PC-3 (cell line): ENCODE data around the gene HMCES. TPM values are rescaled to one million over a fixed set of nuclear protein-coding genes. Genes with fewer than 3 reads are reported as not detected.
"Not testable (repeated sequence)": the region's sequence is repeated elsewhere in the genome, so short reads cannot be mapped to it uniquely, and the experiment has no call there.

ENCODE experiments used
- ATAC-seq: fragments of 200-7000 bp; cut with Tn5 transposase; 2 replicates; pipeline ENCODE4 v1.9.1; 2020; ENCODE audit warnings: mild to moderate bottlenecking, moderate library complexity
- BruUV-seq: library from RNA; stranded (reverse); fragments of 400-500 nt; replicated peaks from 2 replicates; lab custom pipeline; 2021; lab: Mats Ljungman, UMichigan
- CTCF ChIA-PET: fragments of 300-600 bp; sonication (Branson Sonifier 250); formaldehyde crosslinking; loops from one replicate; lab custom pipeline; 2022; ENCODE audit warnings: antibody characterized with exemption; lab: Charles Lee
- POLR2A ChIA-PET: fragments of 300-600 bp; sonication (Branson Sonifier 250); formaldehyde crosslinking; loops from one replicate; lab custom pipeline; 2022; ENCODE audit warnings: antibody characterized with exemption; ENCODE audit not compliant: unreplicated experiment; lab: Charles Lee
- DNase-seq: peaks from one replicate; pipeline ENCODE4 v3.0.0-alpha.2; 2015
- H2AFZ ChIP-seq: fragments of 300-600 bp; sonication (generic); 2 replicates; pipeline ENCODE4 v1.6.0; 2016; ENCODE audit warnings: antibody characterized with exemption, low read length
- H3F3A ChIP-seq: fragments of 300-600 bp; sonication (generic); one replicate; pipeline ENCODE4 v1.6.0; 2017; ENCODE audit warnings: antibody characterized with exemption, low read length, control low read depth, mild to moderate bottlenecking; ENCODE audit not compliant: unreplicated experiment
- H3K27ac ChIP-seq: fragments of 300-600 bp; sonication (generic); 2 replicates; pipeline ENCODE4 v1.5.1; 2016; ENCODE audit warnings: mild to moderate bottlenecking, low read length
- H3K27me3 ChIP-seq: fragments of 300-600 bp; sonication (generic); 2 replicates; pipeline ENCODE4 v1.6.1; 2016; ENCODE audit warnings: low read length, mixed read lengths
- H3K36me3 ChIP-seq: fragments of 300-600 bp; sonication (generic); 2 replicates; pipeline ENCODE4 v1.6.1; 2016; ENCODE audit warnings: low read depth, mixed run types, low read length, mixed read lengths
- H3K4me1 ChIP-seq: fragments of 300-600 bp; sonication (generic); 2 replicates; pipeline ENCODE4 v1.5.1; 2016; ENCODE audit warnings: low read length; ENCODE audit not compliant: insufficient read depth
- H3K4me2 ChIP-seq: fragments of 300-600 bp; sonication (generic); 2 replicates; pipeline ENCODE4 v1.6.0; 2016; ENCODE audit warnings: low read length
- H3K4me3 ChIP-seq: fragments of 300-600 bp; sonication (generic); 2 replicates; pipeline ENCODE4 v1.5.1; 2016; ENCODE audit warnings: mild to moderate bottlenecking, low read length, mixed read lengths
- H3K79me2 ChIP-seq: fragments of 300-600 bp; sonication (generic); 2 replicates; pipeline ENCODE4 v1.6.1; 2017; ENCODE audit warnings: low read length, mixed read lengths
- H3K9ac ChIP-seq: fragments of 300-600 bp; sonication (generic); 2 replicates; pipeline ENCODE4 v1.6.0; 2016; ENCODE audit warnings: mild to moderate bottlenecking, low read length
- H3K9me2 ChIP-seq: fragments of 300-600 bp; sonication (generic); replicated peaks from 2 replicates; pipeline ENCODE4 v1.6.1; 2016; ENCODE audit warnings: mixed run types, low read length, mixed read lengths
- H3K9me3 ChIP-seq: fragments of 300-600 bp; sonication (generic); 2 replicates; pipeline ENCODE4 v1.6.1; 2016; ENCODE audit warnings: low read length, mixed read lengths
- H4K20me1 ChIP-seq: fragments of 300-600 bp; sonication (generic); 2 replicates; pipeline ENCODE4 v1.6.1; 2016; ENCODE audit warnings: low read length, mixed read lengths
- EZH2 ChIP-seq: fragments of 300-600 bp; sonication (generic); IDR thresholded peaks from one replicate; pipeline ENCODE4 v1.6.1; 2017; ENCODE audit warnings: antibody characterized with exemption, mild to moderate bottlenecking, low read length; ENCODE audit not compliant: unreplicated experiment
- EZH2phosphoT487 ChIP-seq: fragments of 300-600 bp; sonication (generic); IDR thresholded peaks from 2 replicates; pipeline ENCODE4 v1.6.1; 2018; ENCODE audit warnings: mild to moderate bottlenecking, antibody characterized with exemption, low read length, borderline replicate concordance
- intact Hi-C: fragments of 100-400 bp; cut with micrococcal nuclease; formaldehyde crosslinking; loops from 2 replicates; pipeline ENCODE4 v1.9.0; 2023
- total RNA-seq: library from RNA; depleted of rRNA; stranded (reverse); fragments of >200 nt; gene quantifications from 2 replicates; pipeline ENCODE4 v1.2.3, GENCODE V29; 2014
- TF ChIP-seq, protein P1 (sequence below): fragments of 300-600 bp; sonication (generic); conservative IDR thresholded peaks from 2 replicates; pipeline ENCODE4 v1.5.1; 2017; ENCODE audit warnings: antibody characterized with exemption, low read depth, mild to moderate bottlenecking, low read length

Gene HMCES
- total RNA-seq, 1 experiment from 2014 or later, result 28.8 TPM

DNA sequence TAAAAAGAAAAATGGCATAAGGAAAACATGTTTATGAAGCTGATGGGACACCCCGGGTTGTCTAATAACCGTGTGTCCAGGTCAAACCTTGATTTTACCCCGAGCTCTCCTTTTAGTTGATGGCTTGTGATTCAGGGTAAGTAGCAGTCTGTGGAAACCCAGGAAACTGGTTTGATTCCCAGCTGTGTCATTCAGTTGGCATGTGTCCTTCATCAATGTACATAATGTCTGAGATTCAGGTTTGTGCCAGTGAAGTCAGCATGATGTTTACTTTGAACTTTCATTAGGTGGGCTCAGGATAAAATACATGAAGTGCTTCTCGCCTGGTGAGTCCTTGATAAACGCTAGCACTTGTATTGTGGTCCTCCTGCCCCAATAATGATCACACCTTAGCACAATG is 33.5 kb upstream of the HMCES start:
- Histone ChIP-seq H3K9me3 (no peaks in the 10 kb centered on the region), H3K9ac (peak overlapping the region; percentile 62), H3K27ac (peak overlapping the region; percentile 91), H4K20me1 (no peaks in the 10 kb centered on the region), H3K36me3 (no peaks in the 10 kb centered on the region), H2AFZ (peak overlapping the region; percentile 15; the same call in 1 of the 2 replicates), H3K4me1 (peaks cover 28% of the 10 kb centered on the region), H3K4me3 (peak overlapping the region; percentile 36), H3K27me3 (no peaks in the 10 kb centered on the region), H3K4me2 (peak overlapping the region; percentile 80), H3K79me2 (peaks cover 21% of the 10 kb centered on the region), H3F3A (no peaks in the 10 kb centered on the region), H3K9me2 (no peaks in the 10 kb centered on the region)
- ChIA-PET CTCF (interaction anchor here (0.6 to 2.2 kb wide), 8 partner anchors 14 to 275 kb away, joined by 3 to 28 read pairs (median 7); no protein-coding TSS in a partner anchor), POLR2A (no interaction called here)
- intact Hi-C loops, result loop anchor here (1.0 to 5.0 kb wide), 6 partner anchors 14 to 274 kb away; partner anchors contain the start of genes CNBP and ISY1
- TF ChIP-seq, protein P1, sequence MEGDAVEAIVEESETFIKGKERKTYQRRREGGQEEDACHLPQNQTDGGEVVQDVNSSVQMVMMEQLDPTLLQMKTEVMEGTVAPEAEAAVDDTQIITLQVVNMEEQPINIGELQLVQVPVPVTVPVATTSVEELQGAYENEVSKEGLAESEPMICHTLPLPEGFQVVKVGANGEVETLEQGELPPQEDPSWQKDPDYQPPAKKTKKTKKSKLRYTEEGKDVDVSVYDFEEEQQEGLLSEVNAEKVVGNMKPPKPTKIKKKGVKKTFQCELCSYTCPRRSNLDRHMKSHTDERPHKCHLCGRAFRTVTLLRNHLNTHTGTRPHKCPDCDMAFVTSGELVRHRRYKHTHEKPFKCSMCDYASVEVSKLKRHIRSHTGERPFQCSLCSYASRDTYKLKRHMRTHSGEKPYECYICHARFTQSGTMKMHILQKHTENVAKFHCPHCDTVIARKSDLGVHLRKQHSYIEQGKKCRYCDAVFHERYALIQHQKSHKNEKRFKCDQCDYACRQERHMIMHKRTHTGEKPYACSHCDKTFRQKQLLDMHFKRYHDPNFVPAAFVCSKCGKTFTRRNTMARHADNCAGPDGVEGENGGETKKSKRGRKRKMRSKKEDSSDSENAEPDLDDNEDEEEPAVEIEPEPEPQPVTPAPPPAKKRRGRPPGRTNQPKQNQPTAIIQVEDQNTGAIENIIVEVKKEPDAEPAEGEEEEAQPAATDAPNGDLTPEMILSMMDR, result no peak
- no peak for TF ChIP-seq EZH2phosphoT487
- TF ChIP-seq EZH2, result no peak
- DNase-seq, result peak; percentile 82
- peak; percentile 31 for ATAC-seq
- BruUV-seq, result no TSS peak

DNA sequence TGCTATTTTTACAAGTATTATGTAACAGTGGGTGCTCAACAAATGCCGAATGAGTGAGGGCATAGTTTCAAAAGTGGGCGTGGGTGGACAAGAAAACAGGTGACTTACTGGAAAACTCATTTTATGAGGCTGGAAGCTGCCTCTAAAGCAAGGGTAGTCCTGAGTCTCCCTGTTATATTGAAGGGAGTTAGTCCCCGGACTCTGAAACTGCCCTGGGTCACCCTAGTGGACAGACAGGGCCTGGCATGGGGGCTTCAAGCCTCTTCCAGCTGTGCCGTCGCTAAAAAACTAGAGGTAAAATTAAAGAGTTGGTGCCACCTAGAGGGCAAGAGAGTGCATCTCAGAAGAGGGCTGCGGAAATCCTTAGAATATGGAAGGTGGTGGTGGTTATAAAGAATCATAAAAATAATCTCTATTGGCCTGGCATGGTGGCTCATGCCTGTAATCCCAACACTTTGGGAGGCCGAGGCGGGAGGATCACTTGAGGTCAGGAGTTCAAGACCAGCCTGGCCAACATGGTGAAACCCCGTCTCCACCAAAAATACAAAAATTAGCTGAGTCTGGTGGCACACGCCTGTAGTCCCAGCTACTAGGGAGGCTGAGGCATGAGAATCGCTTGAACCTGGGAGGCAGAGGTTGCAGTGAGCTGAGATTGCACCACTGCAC is 32.9 kb upstream of the HMCES start:
- H2AFZ ChIP-seq, result peak overlapping the region; percentile 15; the same call in 1 of the 2 replicates
- TF ChIP-seq, protein P1, result peak; percentile 89
- intact Hi-C loops, result loop anchor here (1.0 to 5.0 kb wide), 8 partner anchors 14 to 275 kb away; partner anchors contain the start of genes CNBP and ISY1

DNA sequence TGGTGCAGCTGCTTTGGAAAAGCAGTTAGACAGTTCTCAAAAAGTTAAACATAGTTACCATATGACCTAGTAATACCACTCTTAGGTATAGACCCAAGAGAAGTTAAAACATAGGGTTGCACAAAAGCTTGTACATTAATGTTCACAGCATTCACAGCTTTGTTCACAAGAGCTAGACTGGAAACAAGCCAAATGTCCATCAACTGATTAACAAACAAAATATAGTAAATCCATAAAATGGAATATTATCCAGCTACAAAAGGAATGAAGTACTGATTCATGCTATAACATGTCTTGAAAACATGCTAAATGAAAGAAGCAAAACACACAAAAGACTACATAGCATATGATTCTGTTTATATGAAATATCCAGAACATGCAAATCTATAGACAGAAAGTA is 32.0 kb upstream of the HMCES start:
- ChIA-PET CTCF (interaction anchor here (2.2 kb wide), 1 partner anchor 84 kb away, joined by 28 read pairs; no protein-coding TSS in a partner anchor), POLR2A (no interaction called here)
- Histone ChIP-seq H3K79me2 (peaks cover 27% of the 10 kb centered on the region), H3K27me3 (no peaks in the 10 kb centered on the region), H3K4me2 (no peak overlapping the region), H3F3A (no peaks in the 10 kb centered on the region), H3K36me3 (no peaks in the 10 kb centered on the region), H2AFZ (no peak overlapping the region), H3K9me2 (no peaks in the 10 kb centered on the region), H3K4me3 (no peak overlapping the region), H3K9ac (no peak overlapping the region), H3K27ac (no peak overlapping the region), H3K9me3 (no peaks in the 10 kb centered on the region), H3K4me1 (peaks cover 24% of the 10 kb centered on the region), H4K20me1 (no peaks in the 10 kb centered on the region)
- no peak for ATAC-seq
- intact Hi-C loops, result loop anchor here (1.0 to 5.0 kb wide), 3 partner anchors 49 to 193 kb away; no protein-coding TSS in a partner anchor
- TF ChIP-seq, protein P1, result no peak
- no peak for TF ChIP-seq EZH2phosphoT487
- no peak for TF ChIP-seq EZH2
- no TSS peak for BruUV-seq
- DNase-seq, result no peak

More for the DNA sequence above, 32.9 kb upstream of the HMCES start:
- peak overlapping the region; percentile 91 for H3K27ac ChIP-seq
- H3K9me3 ChIP-seq, POLR2A ChIA-PET, H3F3A ChIP-seq, H3K27me3 ChIP-seq, H3K36me3 ChIP-seq, BruUV-seq, H3K9me2 ChIP-seq, H4K20me1 ChIP-seq: not testable (repeated sequence)
- H3K4me2 ChIP-seq, result peak overlapping the region; percentile 80
- peak overlapping the region; percentile 62 for H3K9ac ChIP-seq
- ATAC-seq (peak; percentile 75), DNase-seq (peak; percentile 89)
- peaks cover 25% of the 10 kb centered on the region for H3K4me1 ChIP-seq
- CTCF ChIA-PET, result interaction anchor here (0.5 to 2.2 kb wide), 10 partner anchors 12 to 276 kb away, joined by 3 to 28 read pairs (median 6); no protein-coding TSS in a partner anchor
- H3K79me2 ChIP-seq, result peaks cover 27% of the 10 kb centered on the region
- H3K4me3 ChIP-seq, result peak overlapping the region; percentile 36
